OCI-LY7 (cell line): ENCODE results near the gene PLAAT2. TPM values are rescaled to one million over a fixed set of nuclear protein-coding genes. Genes with fewer than 3 reads are reported as not detected.
"Not testable (repeated sequence)": the region's sequence is repeated elsewhere in the genome, so short reads cannot be mapped to it uniquely, and the experiment has no call there.

Source experiments
- BruUV-seq: library from RNA; stranded (reverse); fragments of 400-500 nt; replicated peaks from 2 replicates; lab custom pipeline; 2021; lab: Mats Ljungman, UMichigan
- CTCF ChIA-PET: fragments of 300-600 bp; sonication (Branson Sonifier 250); formaldehyde crosslinking; loops from one replicate; lab custom pipeline; 2022; ENCODE audit warnings: antibody characterized with exemption; ENCODE audit not compliant: unreplicated experiment; lab: Charles Lee
- POLR2A ChIA-PET: fragments of 300-600 bp; sonication (Branson Sonifier 250); formaldehyde crosslinking; loops from one replicate; lab custom pipeline; 2022; ENCODE audit warnings: antibody characterized with exemption; lab: Charles Lee
- DNase-seq: peaks from one replicate; pipeline ENCODE4 v3.0.0-alpha.2; 2015; ENCODE audit warnings: low spot score
- H2AFZ ChIP-seq: fragments of 200-600 bp; sonication (generic), shearing (Covaris generic); 2 replicates; pipeline ENCODE4 v1.6.1; 2014; ENCODE audit warnings: mild to moderate bottlenecking, antibody characterized with exemption, low read length, moderate library complexity
- H3K27ac ChIP-seq: fragments of 200-600 bp; sonication (generic); 2 replicates; pipeline ENCODE4 v1.5.1; 2014; ENCODE audit warnings: mixed run types, low read depth, mild to moderate bottlenecking, moderate library complexity, low read length, inconsistent platforms; ENCODE audit not compliant: poor library complexity, severe bottlenecking
- H3K36me3 ChIP-seq: fragments of 200-600 bp; sonication (generic); 2 replicates; pipeline ENCODE4 v1.6.1; 2014; ENCODE audit warnings: mild to moderate bottlenecking, antibody characterized with exemption, low read length, moderate library complexity, mixed read lengths; ENCODE audit not compliant: insufficient read depth
- H3K4me1 ChIP-seq: fragments of 200-600 bp; sonication (generic); 2 replicates; pipeline ENCODE4 v1.5.1; 2014; ENCODE audit warnings: mild to moderate bottlenecking, low read length; ENCODE audit not compliant: insufficient read depth, poor library complexity, severe bottlenecking
- H3K4me2 ChIP-seq: fragments of 200-600 bp; sonication (generic); 2 replicates; pipeline ENCODE4 v1.6.1; 2014; ENCODE audit warnings: mild to moderate bottlenecking, low read length
- H3K4me3 ChIP-seq: fragments of 200-600 bp; sonication (generic); 2 replicates; pipeline ENCODE4 v1.5.1; 2014; ENCODE audit warnings: mild to moderate bottlenecking, low read depth, low read length; ENCODE audit not compliant: poor library complexity, severe bottlenecking
- H3K79me2 ChIP-seq: fragments of 200-600 bp; sonication (generic); 2 replicates; pipeline ENCODE4 v1.6.1; 2016; ENCODE audit warnings: low read depth, mild to moderate bottlenecking, low read length, moderate library complexity, mixed read lengths; ENCODE audit not compliant: insufficient read depth
- H3K9me2 ChIP-seq: fragments of 200-600 bp; sonication (generic); 2 replicates; pipeline ENCODE4 v1.6.1; 2016; ENCODE audit warnings: mild to moderate bottlenecking, low read length, mixed read lengths; ENCODE audit not compliant: insufficient read depth
- H3K9me3 ChIP-seq: fragments of 200-600 bp; sonication (generic); 2 replicates; pipeline ENCODE4 v1.6.1; 2014; ENCODE audit warnings: mild to moderate bottlenecking, mixed run types, low read length, mixed read lengths
- H4K20me1 ChIP-seq: fragments of 200-600 bp; sonication (generic); 2 replicates; pipeline ENCODE4 v1.6.1; 2014; ENCODE audit warnings: mild to moderate bottlenecking, antibody characterized with exemption, low read length, moderate library complexity, mixed read lengths; ENCODE audit not compliant: insufficient read depth
- CTCF ChIP-seq: fragments of 200-600 bp; sonication (generic); conservative IDR thresholded peaks from 2 replicates; pipeline ENCODE4 v1.5.1; 2014; ENCODE audit warnings: mild to moderate bottlenecking, antibody characterized with exemption, low read length, moderate library complexity, mixed read lengths
- EZH2phosphoT487 ChIP-seq: fragments of 200-600 bp; sonication (generic); IDR thresholded peaks from 2 replicates; pipeline ENCODE4 v1.6.1; 2018; ENCODE audit warnings: low read depth, borderline replicate concordance, mild to moderate bottlenecking, mixed run types, antibody characterized with exemption, low read length, moderate library complexity, mixed read lengths
- intact Hi-C: fragments of 100-400 bp; cut with micrococcal nuclease; formaldehyde crosslinking; loops from one replicate; pipeline ENCODE4 v1.10.0; 2022; ENCODE audit not compliant: unreplicated experiment
- total RNA-seq, 2 experiments: library from RNA; depleted of rRNA in 1 of 2; stranded (reverse); fragments of >200 nt in 1 of 2; shearing (Covaris generic) in 1 of 2; gene quantifications; 2 replicates each; pipeline ENCODE4 v1.2.3, GENCODE V29; 2014 to 2022

Gene PLAAT2
- total RNA-seq, 2 experiments from 2014 or later: not detected

- intact Hi-C loops: no loop called here
- Histone ChIP-seq H3K36me3 (no peaks in the 10 kb centered on the region), H3K27ac (no peak overlapping the region), H2AFZ (no peak overlapping the region), H4K20me1 (no peaks in the 10 kb centered on the region), H3K79me2 (no peaks in the 10 kb centered on the region), H3K4me1 (no peaks in the 10 kb centered on the region), H3K4me3 (no peak overlapping the region), H3K4me2 (no peak overlapping the region), H3K9me2 (no peaks in the 10 kb centered on the region), H3K9me3 (no peaks in the 10 kb centered on the region)
- no peak for DNase-seq
- POLR2A ChIA-PET: interaction anchor here (0.7 kb wide), 1 partner anchor 27 kb away, joined by 3 read pairs; no protein-coding TSS in a partner anchor
- no TSS peak for BruUV-seq
- no peak for TF ChIP-seq EZH2phosphoT487
- no peak for TF ChIP-seq CTCF
- CTCF ChIA-PET: no interaction called here
Measured at GRCh38 chr11:63589000-63589399, 25.8 kb upstream of the PLAAT2 start.

DNA sequence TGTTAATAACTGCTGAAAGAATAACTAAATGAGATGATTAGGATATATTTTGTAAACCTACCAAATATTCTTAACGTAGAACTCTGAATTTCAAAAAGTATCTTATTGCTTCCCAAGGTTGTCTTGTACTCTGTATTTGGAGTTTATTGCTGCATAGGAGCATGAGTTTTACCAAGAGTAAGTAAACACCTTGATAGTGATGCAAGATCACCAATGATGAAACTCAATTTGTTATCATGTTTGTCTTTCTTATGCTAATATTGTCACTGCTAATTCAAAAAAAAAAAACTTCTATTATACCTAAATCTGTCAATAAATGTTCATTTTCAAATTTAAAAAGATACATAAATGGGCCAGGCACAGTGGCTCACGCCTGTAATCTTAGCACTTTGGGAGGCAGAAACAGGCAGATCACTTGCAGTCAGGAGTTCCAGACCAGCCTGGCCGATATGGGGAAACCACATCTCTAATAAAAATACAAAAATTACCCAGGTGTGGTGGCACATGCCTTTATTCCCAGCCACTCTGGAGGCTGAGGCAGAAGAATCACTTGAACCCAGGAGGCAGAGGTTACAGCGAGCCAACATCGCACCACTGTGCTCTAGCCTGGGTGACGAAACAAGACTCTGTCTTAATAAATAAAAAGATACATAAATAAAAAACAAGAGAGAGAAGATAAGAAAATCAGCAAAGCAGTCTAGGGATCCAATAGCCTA is 23.4 kb upstream of the PLAAT2 start:
- Histone ChIP-seq H2AFZ (no peak overlapping the region), H3K4me1 (no peaks in the 10 kb centered on the region), H3K9me2 (no peaks in the 10 kb centered on the region), H3K79me2 (no peaks in the 10 kb centered on the region), H3K4me3 (no peak overlapping the region), H3K4me2 (no peak overlapping the region), H4K20me1 (no peaks in the 10 kb centered on the region), H3K27ac (no peak overlapping the region), H3K36me3 (no peaks in the 10 kb centered on the region), H3K9me3 (peaks cover 3% of the 10 kb centered on the region; the same call in 1 of the 2 replicates)
- ChIA-PET POLR2A (interaction anchor here (0.7 kb wide), 1 partner anchor 27 kb away, joined by 3 read pairs; no protein-coding TSS in a partner anchor), CTCF (no interaction called here)
- intact Hi-C loops: no loop called here
- DNase-seq: no peak
- BruUV-seq: no TSS peak
- no peak for TF ChIP-seq CTCF
- TF ChIP-seq EZH2phosphoT487: no peak

DNA sequence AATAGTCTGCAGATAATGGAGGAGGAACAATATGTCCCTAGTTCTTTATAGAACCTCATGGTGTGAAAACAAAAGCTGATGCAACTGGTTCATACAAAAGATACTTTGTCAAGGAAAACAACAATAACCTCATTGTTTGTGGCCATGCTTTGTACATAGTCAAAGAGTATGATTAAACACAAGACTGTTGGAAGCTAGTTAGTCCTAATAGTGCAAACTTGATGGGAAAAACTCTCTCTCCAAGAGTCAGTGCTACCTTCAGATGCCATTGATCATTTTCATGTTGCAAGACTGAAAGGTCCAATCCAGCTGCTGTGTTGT is 20.1 kb upstream of the PLAAT2 start:
- no peaks in the 10 kb centered on the region for H3K79me2 ChIP-seq
- H4K20me1 ChIP-seq: no peaks in the 10 kb centered on the region
- intact Hi-C loops: no loop called here
- ChIA-PET POLR2A (interaction anchor here (0.6 kb wide), 1 partner anchor 8 kb away, joined by 3 read pairs; no protein-coding TSS in a partner anchor), CTCF (no interaction called here)
- H3K4me1 ChIP-seq: no peaks in the 10 kb centered on the region
- H3K36me3 ChIP-seq: no peaks in the 10 kb centered on the region
- peaks cover 3% of the 10 kb centered on the region; the same call in 1 of the 2 replicates for H3K9me3 ChIP-seq
- H3K4me2 ChIP-seq: no peak overlapping the region
- no peak overlapping the region for H3K27ac ChIP-seq
- no peak overlapping the region for H2AFZ ChIP-seq
- DNase-seq: no peak
- no TSS peak for BruUV-seq
- no peaks in the 10 kb centered on the region for H3K9me2 ChIP-seq
- no peak for TF ChIP-seq CTCF
- TF ChIP-seq EZH2phosphoT487: no peak
- no peak overlapping the region for H3K4me3 ChIP-seq

DNA sequence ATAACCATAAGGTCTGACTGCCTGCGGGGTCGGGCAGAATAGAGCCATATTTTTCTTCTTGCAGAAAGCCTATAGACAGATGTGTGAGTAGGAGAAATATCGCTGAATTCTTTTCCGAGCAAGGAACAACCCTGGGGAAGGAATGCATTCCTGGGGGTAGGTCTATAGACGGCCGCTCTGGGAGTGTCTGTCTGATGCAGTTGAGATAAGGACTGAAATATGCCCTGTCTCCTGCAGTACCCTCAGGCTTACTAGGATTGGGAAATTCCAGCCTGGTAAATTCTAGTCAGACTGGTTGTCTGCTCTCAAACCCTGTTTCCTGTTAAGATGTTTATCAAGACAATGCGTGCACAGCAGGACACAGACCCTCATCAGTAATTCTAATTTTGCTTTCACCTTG is 18.0 kb upstream of the PLAAT2 start:
- H3K4me2 ChIP-seq, H3K4me1 ChIP-seq, H3K9me3 ChIP-seq, BruUV-seq, H3K4me3 ChIP-seq, DNase-seq, H3K36me3 ChIP-seq, H3K79me2 ChIP-seq, POLR2A ChIA-PET, H3K27ac ChIP-seq, H3K9me2 ChIP-seq, H4K20me1 ChIP-seq, CTCF ChIA-PET, intact Hi-C loops, H2AFZ ChIP-seq: not testable (repeated sequence)
